ENCODE results near the gene BAZ1B. TPM values are rescaled to one million over a fixed set of nuclear protein-coding genes. Genes with fewer than 3 reads are reported as not detected.
"Not testable (repeated sequence)": the region's sequence is repeated elsewhere in the genome, so short reads cannot be mapped to it uniquely, and the experiment has no call there.

BAZ1B gene
- total and polyA plus RNA-seq, 2 of the 4 experiments (the other 2 are of a cell fraction): 20.2 to 45.0 TPM

DNA sequence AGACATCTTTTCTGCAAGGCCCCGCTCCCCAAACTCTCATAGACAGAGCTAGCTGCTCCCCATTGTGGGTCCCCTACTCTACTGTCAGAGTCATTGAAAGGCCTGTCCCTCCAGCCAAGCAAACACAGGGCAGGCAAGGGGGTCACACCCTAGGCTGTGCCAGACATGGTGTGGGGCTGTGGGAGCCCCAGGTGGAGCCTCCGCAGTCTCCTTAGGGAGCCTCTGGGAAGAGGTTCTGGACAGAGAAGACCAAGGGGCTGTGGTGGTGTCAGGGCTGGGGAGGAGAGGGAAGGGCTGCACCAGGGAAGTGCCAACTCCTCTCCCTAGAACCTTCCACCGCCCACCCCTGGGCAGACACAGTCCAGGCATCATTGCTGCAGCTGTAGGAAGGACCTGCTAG lies 117.2 kb downstream of the BAZ1B start:
- CTCF ChIA-PET; BruUV-seq (replicated peaks); H2AFZ ChIP-seq (replicated peaks; ENCODE audit: low read length, poor library complexity); in situ Hi-C loops (cut with MboI; ENCODE audit: low sequenced_read_pairs); H3K9me3 ChIP-seq (ENCODE audit: control insufficient read depth, insufficient read depth, low read length); H3K27ac ChIP-seq (ENCODE audit: insufficient read depth, low read length); H3K4me1 ChIP-seq (ENCODE audit: control insufficient read depth, insufficient read depth, low read length); H3K4me2 ChIP-seq (ENCODE audit: low read depth, low read length); H2BK120ac ChIP-seq (ENCODE audit: low read depth, low read length); H3K18ac ChIP-seq (ENCODE audit: low read depth, low read length); H3K9me1 ChIP-seq (ENCODE audit: insufficient read depth, low read length); H3K9ac ChIP-seq (ENCODE audit: low read depth, low read length); H3K36me3 ChIP-seq (ENCODE audit: control insufficient read depth, insufficient read depth, low read length); DNase-seq; H4K8ac ChIP-seq (ENCODE audit: low read depth in 2 of 2, low read length in 2 of 2); H3K23ac ChIP-seq (ENCODE audit: low read depth, low read length); ATAC-seq (ENCODE audit: low read depth); H3K14ac ChIP-seq (replicated peaks; ENCODE audit: low read depth, low read length); POLR2A ChIA-PET (ENCODE audit: unreplicated experiment); H3K56ac ChIP-seq (ENCODE audit: extremely low read depth, insufficient read depth, low read length); H2AK5ac ChIP-seq (ENCODE audit: low read depth, low read length); H2BK15ac ChIP-seq (ENCODE audit: low read depth, low read length); H3K27me3 ChIP-seq (ENCODE audit: control insufficient read depth, insufficient read depth, low read length); H4K20me1 ChIP-seq (ENCODE audit: insufficient read depth, low read length); H2BK5ac ChIP-seq (ENCODE audit: low read depth, low read length, poor library complexity, severe bottlenecking); H3K4me3 ChIP-seq (ENCODE audit: insufficient read depth, low read depth, low read length); H3K79me1 ChIP-seq (ENCODE audit: low read depth in 1 of 2, low read length in 2 of 2); H2BK20ac ChIP-seq (ENCODE audit: low read depth, low read length); H4K91ac ChIP-seq (ENCODE audit: insufficient read depth, low read depth, low read length); H4K5ac ChIP-seq (ENCODE audit: low read depth, low read length); intact Hi-C loops (cut with micrococcal nuclease); H2AK9ac ChIP-seq (replicated peaks; ENCODE audit: low read depth, low read length, poor library complexity); H3K4ac ChIP-seq (ENCODE audit: low read depth, low read length); dilution Hi-C loops (cut with HindIII; ENCODE audit: low sequenced_read_pairs, unreplicated experiment): not testable (repeated sequence)
- WGBS, 2 experiments (ENCODE audit: extremely low coverage in 2 of 2, insufficient read length in 1 of 2): no CpG with 5 or more reads among the region's 3 CpGs
